BLaER1 (cell line): Measurements from ENCODE around the gene CHMP3.

ENCODE experiments used
- H3K27ac ChIP-seq: shearing (Covaris generic); formaldehyde crosslinking; 2 replicates; pipeline ENCODE4 v1.8.1; 2022
- H3K27me3 ChIP-seq: shearing (Covaris generic); formaldehyde crosslinking; 2 replicates; pipeline ENCODE4 v1.8.1; 2022
- H3K36me3 ChIP-seq: shearing (Covaris generic); formaldehyde crosslinking; 2 replicates; pipeline ENCODE4 v1.8.1; 2022
- H3K4me1 ChIP-seq: shearing (Covaris generic); formaldehyde crosslinking; 2 replicates; pipeline ENCODE4 v1.8.1; 2022
- H3K4me2 ChIP-seq: shearing (Covaris generic); formaldehyde crosslinking; 2 replicates; pipeline ENCODE4 v1.8.1; 2022
- H3K4me3 ChIP-seq: shearing (Covaris generic); formaldehyde crosslinking; 2 replicates; pipeline ENCODE4 v1.8.1; 2022
- H3K9ac ChIP-seq: shearing (Covaris generic); formaldehyde crosslinking; 2 replicates; pipeline ENCODE4 v1.8.1; 2022
- H3K9me3 ChIP-seq: shearing (Covaris generic); formaldehyde crosslinking; 2 replicates; pipeline ENCODE4 v1.8.1; 2022
- H4K20me1 ChIP-seq: shearing (Covaris generic); formaldehyde crosslinking; 2 replicates; pipeline ENCODE4 v1.8.1; 2022
- Cebpa-rat ChIP-seq: shearing (Covaris generic); IDR thresholded peaks from 2 replicates; pipeline ENCODE4 v1.8.1; 2022

CHMP3 gene

DNA sequence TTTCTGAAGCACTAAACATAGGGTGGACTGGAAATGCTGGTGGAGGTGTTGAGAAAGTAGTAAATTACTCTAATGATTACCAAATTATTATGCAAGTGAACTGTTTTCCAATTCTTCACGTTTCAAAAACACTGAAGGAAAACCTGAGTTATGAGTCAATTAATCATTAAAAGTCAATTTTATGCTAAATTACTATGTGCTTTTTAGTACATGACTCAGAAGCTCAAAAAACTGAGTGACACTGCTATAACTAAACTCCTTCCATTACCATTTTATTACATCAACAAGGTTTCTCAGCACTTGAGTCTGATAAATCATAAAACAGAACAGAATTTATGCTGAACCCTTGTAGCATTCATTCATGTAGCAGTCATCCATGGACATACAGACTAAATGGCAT is 20.4 kb downstream of the CHMP3 start:
- H3K9ac ChIP-seq = no peak overlapping the region
- no peak overlapping the region for H3K27ac ChIP-seq
- no peak for TF ChIP-seq Cebpa-rat
- peaks cover 43% of the 10 kb centered on the region for H3K9me3 ChIP-seq
- peaks cover 28% of the 10 kb centered on the region for H3K36me3 ChIP-seq
- H3K4me3 ChIP-seq = no peak overlapping the region
- H3K27me3 ChIP-seq = no peaks in the 10 kb centered on the region
- no peaks in the 10 kb centered on the region for H3K4me1 ChIP-seq
- no peaks in the 10 kb centered on the region for H4K20me1 ChIP-seq
- no peak overlapping the region for H3K4me2 ChIP-seq

DNA sequence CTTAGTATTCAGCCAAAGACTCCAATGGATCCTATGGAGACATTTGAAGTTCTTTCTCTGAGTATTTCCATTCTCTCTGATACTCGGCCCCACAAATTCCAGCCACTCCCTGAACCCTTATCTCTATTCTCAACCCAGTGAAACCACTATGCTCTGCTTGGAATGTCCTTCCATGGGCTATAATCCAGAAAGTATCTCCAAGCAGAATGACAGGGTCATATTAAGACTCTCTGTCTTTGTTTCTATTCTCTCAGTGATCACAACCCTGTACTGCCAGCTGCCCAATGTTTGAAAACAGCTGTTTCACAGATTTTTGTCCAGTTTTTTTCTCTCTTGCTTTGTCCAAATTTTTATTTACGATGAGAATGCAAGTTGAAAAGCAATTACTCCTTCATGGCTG is 21.9 kb downstream of the CHMP3 start:
- no peak overlapping the region for H3K9ac ChIP-seq
- no peak overlapping the region for H3K4me3 ChIP-seq
- H3K4me2 ChIP-seq = no peak overlapping the region
- H3K9me3 ChIP-seq = peaks cover 37% of the 10 kb centered on the region
- no peak for TF ChIP-seq Cebpa-rat
- no peak overlapping the region for H3K27ac ChIP-seq
- peaks cover 20% of the 10 kb centered on the region for H3K36me3 ChIP-seq
- H3K27me3 ChIP-seq = no peaks in the 10 kb centered on the region
- H3K4me1 ChIP-seq = no peaks in the 10 kb centered on the region
- H4K20me1 ChIP-seq = no peaks in the 10 kb centered on the region

DNA sequence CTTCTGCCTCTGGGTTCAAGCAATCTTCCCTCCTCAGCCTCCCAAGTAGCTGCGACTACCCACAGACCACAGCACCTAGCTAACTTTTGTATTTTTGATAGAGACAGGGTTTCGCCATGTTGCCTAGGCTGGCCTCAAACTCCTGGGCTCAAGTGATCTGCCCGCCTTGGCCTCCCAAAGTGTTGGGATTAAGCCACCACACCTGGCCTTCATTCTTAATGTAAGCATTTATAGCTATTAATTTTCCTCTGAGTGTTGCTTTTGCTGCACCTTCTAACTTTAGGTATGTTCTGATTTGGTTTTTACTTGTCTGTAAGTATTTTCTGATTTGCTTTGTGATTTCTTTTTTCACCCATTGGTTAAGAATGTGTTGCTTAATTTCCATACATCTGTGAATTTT is 29.7 kb downstream of the CHMP3 start:
- no peak for TF ChIP-seq Cebpa-rat
- Histone ChIP-seq H3K36me3 (peaks cover 19% of the 10 kb centered on the region), H3K27ac (no peak overlapping the region), H3K4me2 (no peak overlapping the region), H3K4me3 (no peak overlapping the region), H3K9ac (no peak overlapping the region), H3K27me3 (no peaks in the 10 kb centered on the region), H3K9me3 (peaks cover 37% of the 10 kb centered on the region), H3K4me1 (no peaks in the 10 kb centered on the region), H4K20me1 (no peaks in the 10 kb centered on the region)

DNA sequence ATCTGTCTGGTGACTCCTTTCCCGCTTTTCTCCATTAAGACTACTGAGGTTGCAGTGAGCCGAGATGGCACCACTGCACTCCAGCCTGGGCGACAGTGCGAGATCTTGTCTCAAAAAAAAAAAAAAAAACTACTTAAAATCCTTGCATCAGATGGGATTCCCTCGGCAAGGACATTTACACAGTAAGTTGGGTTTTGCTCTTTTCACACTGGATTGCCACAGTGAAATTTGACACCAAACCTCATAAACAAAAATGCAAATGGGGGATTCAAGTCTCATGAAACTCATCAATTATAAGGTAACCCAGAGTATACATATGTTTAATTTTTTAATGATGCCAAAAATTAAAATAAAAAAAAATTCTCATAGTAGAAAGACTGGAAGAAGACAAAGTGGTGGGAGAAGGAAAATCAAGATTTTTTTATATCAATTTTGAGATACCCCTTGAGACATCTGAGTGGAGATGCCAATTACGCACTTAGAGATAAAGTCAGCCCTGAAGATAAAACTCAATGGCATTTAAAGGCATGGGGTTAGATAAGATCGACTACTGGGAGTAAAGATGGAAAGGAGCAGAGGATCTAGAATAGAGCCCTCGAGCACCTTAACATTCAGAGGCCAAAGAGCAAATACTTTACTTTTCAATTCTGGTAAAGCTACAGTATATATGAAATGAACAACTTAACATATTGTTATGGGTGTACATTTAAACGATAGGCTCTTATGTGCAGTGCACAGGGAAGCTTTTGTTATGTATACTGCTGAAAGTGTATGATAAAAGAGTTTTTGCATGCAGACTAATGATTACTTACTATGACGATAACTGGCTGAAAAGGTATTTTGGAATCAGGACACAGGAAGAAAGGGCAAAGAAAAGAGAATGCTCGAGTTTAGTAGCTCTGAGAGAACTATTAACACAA is 37.6 kb downstream of the CHMP3 start:
- Histone ChIP-seq H3K4me1 (no peaks in the 10 kb centered on the region), H3K27me3 (no peaks in the 10 kb centered on the region), H3K9ac (no peak overlapping the region), H3K4me2 (no peak overlapping the region), H4K20me1 (no peaks in the 10 kb centered on the region), H3K9me3 (peaks cover 7% of the 10 kb centered on the region; the same call in 1 of the 2 replicates), H3K36me3 (peaks cover 34% of the 10 kb centered on the region), H3K4me3 (no peak overlapping the region), H3K27ac (no peak overlapping the region)
- no peak for TF ChIP-seq Cebpa-rat

DNA sequence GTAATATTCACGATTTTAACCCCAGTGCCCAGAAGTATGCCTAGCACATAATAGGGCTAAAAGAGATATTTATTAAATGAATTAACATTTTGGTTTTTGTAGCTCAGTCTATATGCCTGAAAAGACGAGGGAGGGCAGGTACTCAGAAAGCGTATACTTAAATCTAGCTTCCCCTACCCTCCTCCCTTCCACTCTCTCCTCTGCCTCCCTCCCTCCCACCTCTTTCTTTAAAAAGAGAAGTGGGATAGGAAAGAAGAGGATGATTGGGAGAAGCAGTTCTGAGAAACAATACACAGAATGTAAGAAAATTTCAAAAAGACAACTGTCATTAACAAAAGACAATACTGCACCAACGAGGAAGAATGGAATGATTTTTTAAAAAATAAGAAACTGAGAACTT is 39.8 kb downstream of the CHMP3 start:
- no peaks in the 10 kb centered on the region for H3K27me3 ChIP-seq
- no peaks in the 10 kb centered on the region for H3K4me1 ChIP-seq
- peaks cover 40% of the 10 kb centered on the region for H3K36me3 ChIP-seq
- peaks cover 17% of the 10 kb centered on the region for H3K9me3 ChIP-seq
- H4K20me1 ChIP-seq = no peaks in the 10 kb centered on the region
- no peak overlapping the region for H3K27ac ChIP-seq
- H3K4me3 ChIP-seq = no peak overlapping the region
- H3K9ac ChIP-seq = no peak overlapping the region
- H3K4me2 ChIP-seq = no peak overlapping the region
- TF ChIP-seq Cebpa-rat = no peak

DNA sequence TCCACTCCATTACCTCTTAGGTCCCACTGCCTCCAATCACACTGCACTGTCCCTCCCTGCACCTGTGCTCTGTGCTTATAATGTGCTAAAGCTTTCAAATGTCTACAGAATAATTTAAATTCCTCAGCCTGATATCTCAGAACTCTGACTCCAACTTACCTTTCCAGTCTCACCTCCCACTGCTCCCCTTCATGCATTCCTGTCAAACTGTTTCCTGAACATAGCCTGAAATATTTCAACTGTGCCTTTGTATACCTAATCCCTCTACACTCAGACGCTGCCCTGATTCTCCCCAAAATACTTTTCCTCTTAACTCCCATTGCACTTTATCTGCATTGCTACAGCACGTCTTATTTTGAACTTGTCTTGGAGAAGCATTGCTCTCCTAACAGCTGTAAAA is 40.5 kb downstream of the CHMP3 start:
- no peak for TF ChIP-seq Cebpa-rat
- H3K4me2 ChIP-seq = no peak overlapping the region
- no peak overlapping the region for H3K9ac ChIP-seq

DNA sequence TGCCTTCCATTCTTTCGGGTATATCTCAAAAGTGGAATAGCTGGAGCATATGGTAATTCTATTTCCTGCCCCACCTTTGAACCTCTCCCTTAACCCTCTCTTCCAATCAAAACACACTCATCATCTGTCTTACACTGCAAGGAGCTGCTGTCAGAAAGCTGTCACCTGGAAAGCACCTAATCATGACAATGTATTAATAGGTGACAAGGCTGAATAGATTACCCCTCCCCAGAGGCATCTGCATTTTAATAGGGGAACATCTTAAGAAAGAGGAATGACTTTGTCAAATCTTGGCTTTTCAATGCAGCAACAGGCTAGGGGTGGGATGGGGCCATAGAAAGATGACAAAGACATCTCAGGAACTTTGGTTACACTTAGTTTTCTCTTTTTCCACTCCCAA is 41.3 kb downstream of the CHMP3 start:
- H3K27ac ChIP-seq = no peak overlapping the region
- TF ChIP-seq Cebpa-rat = no peak
- no peaks in the 10 kb centered on the region for H3K27me3 ChIP-seq
- H3K4me3 ChIP-seq = no peak overlapping the region
- H4K20me1 ChIP-seq = no peaks in the 10 kb centered on the region
- no peak overlapping the region for H3K4me2 ChIP-seq
- peaks cover 25% of the 10 kb centered on the region for H3K36me3 ChIP-seq
- no peaks in the 10 kb centered on the region for H3K4me1 ChIP-seq
- H3K9ac ChIP-seq = no peak overlapping the region
- H3K9me3 ChIP-seq = peaks cover 17% of the 10 kb centered on the region

More for the DNA sequence above, 40.5 kb downstream of the CHMP3 start:
- H3K27ac ChIP-seq = no peak overlapping the region
- H3K4me3 ChIP-seq = no peak overlapping the region
- no peaks in the 10 kb centered on the region for H4K20me1 ChIP-seq
- no peaks in the 10 kb centered on the region for H3K27me3 ChIP-seq
- H3K9me3 ChIP-seq = peaks cover 17% of the 10 kb centered on the region
- H3K36me3 ChIP-seq = peaks cover 33% of the 10 kb centered on the region
- no peaks in the 10 kb centered on the region for H3K4me1 ChIP-seq

DNA sequence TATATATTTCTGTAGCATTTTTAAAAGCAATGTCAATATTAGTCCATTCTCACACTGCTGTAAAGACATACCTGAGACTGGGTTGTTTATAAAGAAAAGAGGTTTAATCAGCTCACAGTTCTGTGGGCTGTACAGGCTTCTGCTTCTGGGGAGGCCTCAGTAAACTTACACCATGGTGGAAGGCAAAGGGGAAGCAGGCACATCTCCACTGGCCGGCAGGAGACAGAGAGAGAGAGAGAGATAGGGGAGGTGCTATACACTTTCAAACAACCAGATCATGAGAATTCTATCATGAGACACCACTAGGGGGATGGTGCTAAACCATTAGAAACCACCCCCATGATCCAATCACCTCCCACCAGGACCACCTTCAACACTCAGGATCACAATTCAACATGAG is 43.1 kb downstream of the CHMP3 start:
- H3K4me1 ChIP-seq = no peaks in the 10 kb centered on the region
- peaks cover 19% of the 10 kb centered on the region for H3K36me3 ChIP-seq
- H3K27me3 ChIP-seq = no peaks in the 10 kb centered on the region
- no peak overlapping the region for H3K27ac ChIP-seq
- TF ChIP-seq Cebpa-rat = no peak
- H3K4me2 ChIP-seq = no peak overlapping the region
- no peak overlapping the region for H3K9ac ChIP-seq
- H4K20me1 ChIP-seq = no peaks in the 10 kb centered on the region
- no peak overlapping the region for H3K4me3 ChIP-seq
- peaks cover 27% of the 10 kb centered on the region for H3K9me3 ChIP-seq

DNA sequence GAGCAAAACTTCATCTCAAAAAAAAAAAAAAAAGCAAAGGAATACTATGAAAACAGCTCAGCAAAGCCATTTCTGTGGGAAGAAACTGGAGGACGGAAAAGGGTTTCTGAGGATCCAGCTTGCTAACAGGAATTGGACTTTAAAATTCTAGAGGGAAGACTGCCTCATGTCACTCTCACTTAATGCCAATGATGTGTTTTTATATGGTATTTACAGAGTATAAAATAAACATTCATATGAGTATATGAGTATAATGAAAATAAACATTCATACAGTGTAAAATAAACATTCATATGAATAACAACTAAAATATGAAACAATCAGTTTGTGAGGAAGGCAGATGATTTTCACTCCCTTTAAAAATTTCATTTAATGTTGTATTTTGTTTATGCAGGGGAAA is 43.9 kb downstream of the CHMP3 start:
- Histone ChIP-seq H3K4me1 (no peaks in the 10 kb centered on the region), H3K9ac (no peak overlapping the region), H3K36me3 (peaks cover 19% of the 10 kb centered on the region), H3K9me3 (peaks cover 27% of the 10 kb centered on the region), H4K20me1 (no peaks in the 10 kb centered on the region), H3K27ac (no peak overlapping the region), H3K4me3 (no peak overlapping the region), H3K4me2 (no peak overlapping the region), H3K27me3 (no peaks in the 10 kb centered on the region)
- TF ChIP-seq Cebpa-rat = no peak

DNA sequence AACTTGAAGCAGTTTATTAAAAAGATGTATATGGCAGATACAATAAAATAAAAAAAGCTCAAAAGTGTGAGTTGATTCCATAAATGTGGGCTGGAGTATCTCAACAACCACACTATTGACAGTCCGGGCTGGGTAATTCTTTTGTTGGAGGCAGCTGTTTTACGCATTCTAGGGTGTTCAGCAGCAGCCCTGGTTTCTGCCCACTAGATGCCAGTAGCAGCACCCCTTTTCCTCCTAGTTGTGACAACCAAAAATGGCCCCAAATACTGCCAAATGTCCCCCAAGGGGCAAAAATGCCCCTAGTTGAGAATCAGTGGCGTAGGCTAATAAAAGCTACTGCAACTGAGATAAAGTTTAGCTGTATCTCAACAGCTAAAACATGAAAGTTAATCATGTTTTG is 44.8 kb downstream of the CHMP3 start:
- peaks cover 23% of the 10 kb centered on the region for H3K36me3 ChIP-seq
- H4K20me1 ChIP-seq = no peaks in the 10 kb centered on the region
- no peak overlapping the region for H3K4me2 ChIP-seq
- no peak for TF ChIP-seq Cebpa-rat
- no peaks in the 10 kb centered on the region for H3K4me1 ChIP-seq
- H3K9me3 ChIP-seq = peaks cover 27% of the 10 kb centered on the region
- H3K4me3 ChIP-seq = no peak overlapping the region
- no peaks in the 10 kb centered on the region for H3K27me3 ChIP-seq
- no peak overlapping the region for H3K9ac ChIP-seq
- no peak overlapping the region for H3K27ac ChIP-seq
